UCSD-AML1 (cell line): ENCODE data around the gene VAMP5.
A peak's percentile ranks its signal among the peaks of the same experiment; 100 is the strongest.
"Not testable (repeated sequence)": the region's sequence is repeated elsewhere in the genome, so short reads cannot be mapped to it uniquely, and the experiment has no call there.

Source experiments
- DNase-seq: peaks from one replicate; lab custom pipeline; 2025; ENCODE audit not compliant: unreplicated experiment; lab: John Stamatoyannopoulos, UW

VAMP5 gene

GRCh38 chr2:85582492-85582891 is 1.7 kb upstream of the VAMP5 start:
- peak; percentile 51 for DNase-seq

DNA sequence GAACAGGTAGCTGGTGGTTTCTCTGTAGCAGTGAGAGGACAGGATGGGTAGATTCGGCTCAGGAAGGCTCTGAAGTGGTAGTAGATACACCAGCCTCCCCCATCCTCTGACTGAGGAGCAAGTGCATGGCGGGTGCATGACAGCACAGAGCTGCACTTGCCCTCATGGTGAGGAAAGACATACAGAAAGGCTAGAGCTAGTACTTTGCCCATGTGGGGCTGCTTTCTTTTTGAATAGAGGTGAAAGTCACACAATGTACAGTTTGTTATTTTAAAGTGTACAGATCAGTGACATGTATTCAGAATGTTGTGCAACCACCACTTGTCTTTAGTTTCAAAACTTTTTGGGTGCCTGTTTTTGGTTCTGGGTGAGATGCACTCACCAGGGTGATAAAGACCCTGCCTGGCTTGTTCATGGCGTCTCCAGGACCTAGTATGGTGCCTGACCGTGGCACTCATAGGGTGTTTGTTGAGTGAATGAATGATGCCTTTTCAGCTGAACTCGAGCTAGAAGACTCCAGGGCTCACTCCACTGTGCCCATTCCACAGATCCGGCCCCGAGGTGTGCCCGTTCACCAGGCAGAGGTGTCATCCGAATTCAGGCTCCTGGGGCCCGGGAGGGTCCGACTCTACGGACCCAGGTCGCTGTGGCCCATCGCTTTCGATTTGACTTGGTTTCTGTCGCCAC is 421 bp upstream of the VAMP5 start:
- DNase-seq: no peak

DNA sequence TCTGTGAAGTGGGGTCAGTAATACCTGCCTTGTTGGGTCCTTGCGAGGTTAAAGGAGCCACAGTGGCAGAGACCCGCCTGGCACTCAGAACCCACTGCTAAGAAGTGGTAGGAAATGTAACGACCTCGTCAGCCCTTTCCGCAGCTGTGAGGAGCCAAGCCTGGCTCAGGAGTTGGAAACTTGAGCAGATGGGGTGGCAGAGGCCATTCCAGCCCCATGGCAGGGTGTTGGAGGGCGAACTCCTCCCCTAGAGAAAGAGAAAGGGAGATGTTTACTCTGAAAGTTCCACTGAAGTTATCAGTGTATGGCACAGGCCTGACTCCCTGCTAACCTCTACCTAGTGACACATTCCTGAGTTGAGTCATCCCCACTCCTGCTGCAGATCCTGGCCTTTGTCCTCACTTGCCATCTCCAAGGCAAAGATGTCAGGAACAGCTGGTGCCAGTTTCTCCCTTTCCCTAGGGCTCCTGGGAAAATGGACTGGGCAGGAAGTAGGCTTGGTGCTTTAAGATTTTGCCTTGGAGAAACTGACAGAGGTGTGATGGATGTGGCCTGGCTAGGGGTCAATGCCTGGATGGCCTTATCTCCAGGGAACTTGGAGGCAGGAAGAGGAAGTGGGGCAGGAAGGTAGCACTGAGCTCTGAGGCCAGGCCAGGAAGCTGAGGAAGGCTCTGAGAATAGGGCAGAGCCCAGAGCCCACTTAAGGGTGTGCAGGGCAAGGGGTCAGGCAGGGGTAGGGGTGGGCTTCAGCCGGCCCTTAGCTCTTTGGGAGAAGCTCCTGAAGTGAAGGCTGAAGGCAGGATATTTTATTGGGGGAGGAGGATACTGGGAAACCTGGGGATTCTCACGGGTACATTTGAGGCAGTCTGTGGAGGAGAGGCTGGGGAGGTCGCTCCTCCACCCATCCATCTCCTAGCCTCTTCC is 888 bp downstream of the VAMP5 start:
- DNase-seq: peak; percentile 67

GRCh38 chr2:85585781-85586105 is 1.5 kb downstream of the VAMP5 start:
- DNase-seq: no peak

- peak; percentile 27 for DNase-seq
Observed at GRCh38 chr2:85588236-85588635, 4.0 kb downstream of the VAMP5 start.

GRCh38 chr2:85588645-85589044 is 4.4 kb downstream of the VAMP5 start:
- DNase-seq: no peak

GRCh38 chr2:85589181-85589580 is 5.0 kb downstream of the VAMP5 start:
- DNase-seq: no peak

GRCh38 chr2:85589982-85590791 is 6.0 kb downstream of the VAMP5 start:
- peak; percentile 35 for DNase-seq

GRCh38 chr2:85590950-85591349 is 6.7 kb downstream of the VAMP5 start:
- DNase-seq: no peak

DNA sequence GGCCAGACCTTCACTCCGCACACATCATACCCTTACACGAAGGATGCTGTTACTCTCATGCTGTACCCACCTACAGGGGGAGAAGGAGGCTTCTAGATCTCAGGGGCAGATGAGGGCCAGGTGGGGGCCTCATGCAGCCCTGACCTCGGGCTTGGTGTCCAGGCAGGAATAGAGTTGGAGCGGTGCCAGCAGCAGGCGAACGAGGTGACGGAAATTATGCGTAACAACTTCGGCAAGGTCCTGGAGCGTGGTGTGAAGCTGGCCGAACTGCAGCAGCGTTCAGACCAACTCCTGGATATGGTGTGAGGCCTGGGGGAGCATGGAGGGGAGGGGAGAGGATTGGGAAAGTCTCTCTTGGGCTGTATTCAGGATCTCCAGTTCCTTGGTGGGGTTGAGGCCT is 7.3 kb downstream of the VAMP5 start:
- DNase-seq: no peak

- DNase-seq: not testable (repeated sequence)
Observed at GRCh38 chr2:85592299-85592698, 8.1 kb downstream of the VAMP5 start.

- DNase-seq: no peak
Observed at GRCh38 chr2:85593023-85593422, 8.8 kb downstream of the VAMP5 start.

DNA sequence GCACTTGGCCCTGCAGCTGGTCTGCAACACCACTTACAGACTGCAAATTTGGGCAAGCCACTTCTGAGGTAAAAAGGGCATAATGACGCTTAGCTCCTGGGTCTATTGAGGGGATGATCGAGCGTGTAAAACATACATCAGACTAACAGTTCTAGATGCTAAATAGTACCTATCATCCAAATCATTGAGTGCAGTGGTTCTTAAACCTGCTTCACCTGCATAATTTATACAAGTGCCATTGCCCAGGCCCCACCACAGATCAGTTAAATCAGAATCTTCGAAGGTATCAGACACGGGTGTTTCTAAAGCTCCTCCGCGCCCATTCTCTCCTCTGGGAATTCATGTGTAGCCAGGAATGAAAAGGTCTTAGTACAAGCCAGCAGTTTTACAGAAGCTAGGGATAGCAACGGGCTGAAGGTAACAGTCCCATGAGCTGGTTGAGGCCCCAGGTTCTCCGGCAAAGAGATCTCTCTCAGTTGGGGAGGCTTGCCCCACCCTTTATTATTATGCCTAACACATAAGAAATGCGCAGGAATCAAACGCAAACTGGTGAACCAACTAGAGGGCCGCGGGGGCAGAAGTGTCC is 10.6 kb downstream of the VAMP5 start:
- no peak for DNase-seq

DNA sequence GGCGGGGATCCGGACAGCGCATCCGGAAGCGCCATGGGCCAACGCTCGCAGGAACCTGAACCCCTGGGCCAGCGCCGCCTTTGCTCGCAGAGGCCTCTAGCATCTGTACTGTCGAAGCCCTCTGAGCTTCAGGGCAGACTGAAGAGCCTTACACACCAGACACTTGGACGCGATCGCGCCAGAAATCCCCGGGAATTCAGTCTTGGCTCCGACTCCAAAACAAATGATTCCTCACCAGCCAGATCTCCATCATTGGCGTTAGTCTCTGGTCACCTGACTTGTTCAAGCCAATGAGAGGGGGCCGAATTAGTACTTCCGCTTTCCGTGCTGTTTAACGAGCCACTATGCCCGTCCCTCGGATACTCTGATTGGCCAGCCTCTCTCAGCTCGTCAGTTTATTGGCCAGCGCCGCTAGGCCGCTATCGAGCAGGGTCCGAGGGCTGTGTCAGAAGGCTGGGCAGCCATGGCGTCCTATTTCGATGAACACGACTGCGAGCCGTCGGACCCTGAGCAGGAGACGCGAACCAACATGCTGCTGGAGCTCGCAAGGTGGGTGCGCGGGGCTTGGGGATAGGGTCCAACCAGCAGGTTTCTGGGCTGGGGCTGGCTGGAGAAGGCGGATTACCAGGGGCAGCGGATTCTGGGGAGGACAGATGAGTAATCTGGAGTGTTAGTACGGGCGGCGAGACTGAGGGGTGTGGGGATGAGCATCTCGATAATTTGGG is 11.2 kb downstream of the VAMP5 start, which contains the start of gene RNF181:
Gene RNF181 (plus strand): TSS at position 445 of the 725 bp plus-strand sequence. CDS start 19 bp downstream, at position 464.
- peak; percentile 91 for DNase-seq

DNA sequence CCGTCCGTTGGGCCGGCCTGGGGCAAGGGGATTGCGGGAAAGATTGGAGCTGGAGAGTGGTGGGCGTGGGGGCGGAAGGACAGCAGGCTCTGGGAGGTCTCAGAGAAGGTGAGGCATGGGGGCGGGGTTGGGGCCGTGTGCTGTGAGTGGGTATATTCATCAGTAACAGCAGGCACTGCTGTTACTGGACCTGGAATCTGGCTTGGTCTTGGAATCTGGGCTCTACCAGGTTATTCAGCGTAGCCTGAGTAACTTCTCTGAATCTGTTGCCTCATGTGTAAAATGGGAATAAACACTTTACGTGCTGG is 11.7 kb downstream of the VAMP5 start:
- no peak for DNase-seq

DNA sequence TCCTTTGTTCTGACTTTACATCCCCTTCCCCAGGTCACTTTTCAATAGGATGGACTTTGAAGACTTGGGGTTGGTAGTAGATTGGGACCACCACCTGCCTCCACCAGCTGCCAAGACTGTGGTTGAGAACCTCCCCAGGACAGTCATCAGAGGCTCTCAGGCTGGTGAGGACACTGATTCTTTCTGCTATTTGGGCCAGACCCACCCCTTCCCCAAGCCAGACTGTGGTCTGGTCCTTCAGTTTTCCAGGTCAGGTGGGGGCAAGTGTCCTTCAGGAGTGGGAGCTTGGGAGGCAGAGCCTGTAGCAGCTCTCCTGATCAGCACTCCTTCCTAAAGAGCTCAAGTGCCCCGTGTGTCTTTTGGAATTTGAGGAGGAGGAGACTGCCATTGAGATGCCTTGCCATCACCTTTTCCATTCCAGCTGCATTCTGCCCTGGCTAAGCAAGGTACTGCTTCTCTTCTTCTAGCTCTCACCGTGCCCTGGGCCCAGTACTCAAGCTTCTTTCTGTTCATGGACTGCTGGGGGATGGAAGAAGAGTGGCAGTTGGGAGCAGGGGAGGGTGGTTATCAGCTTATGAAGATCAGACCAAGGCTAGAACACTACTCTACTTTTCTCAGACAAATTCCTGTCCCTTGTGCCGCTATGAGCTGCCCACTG is 12.4 kb downstream of the VAMP5 start:
- DNase-seq: no peak

DNA sequence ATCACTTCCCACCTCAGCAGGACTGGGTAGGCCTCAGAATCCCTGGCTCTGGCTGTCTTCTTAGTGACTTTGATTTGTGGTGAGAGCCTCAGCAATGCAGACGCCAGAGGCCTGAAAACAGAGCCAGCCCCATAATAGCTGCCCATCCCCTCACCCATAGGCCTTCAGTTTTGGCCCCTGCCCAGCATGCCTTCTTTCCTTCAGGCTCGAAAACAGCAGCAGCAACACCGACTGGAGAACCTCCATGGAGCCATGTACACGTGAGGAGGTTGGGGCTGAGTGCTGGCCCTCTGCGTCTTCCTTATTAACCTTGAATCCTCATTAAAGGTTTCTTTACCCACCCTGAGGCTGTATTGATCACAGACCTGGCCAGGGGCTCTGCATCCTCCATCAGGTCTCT is 13.0 kb downstream of the VAMP5 start:
- DNase-seq: no peak

DNA sequence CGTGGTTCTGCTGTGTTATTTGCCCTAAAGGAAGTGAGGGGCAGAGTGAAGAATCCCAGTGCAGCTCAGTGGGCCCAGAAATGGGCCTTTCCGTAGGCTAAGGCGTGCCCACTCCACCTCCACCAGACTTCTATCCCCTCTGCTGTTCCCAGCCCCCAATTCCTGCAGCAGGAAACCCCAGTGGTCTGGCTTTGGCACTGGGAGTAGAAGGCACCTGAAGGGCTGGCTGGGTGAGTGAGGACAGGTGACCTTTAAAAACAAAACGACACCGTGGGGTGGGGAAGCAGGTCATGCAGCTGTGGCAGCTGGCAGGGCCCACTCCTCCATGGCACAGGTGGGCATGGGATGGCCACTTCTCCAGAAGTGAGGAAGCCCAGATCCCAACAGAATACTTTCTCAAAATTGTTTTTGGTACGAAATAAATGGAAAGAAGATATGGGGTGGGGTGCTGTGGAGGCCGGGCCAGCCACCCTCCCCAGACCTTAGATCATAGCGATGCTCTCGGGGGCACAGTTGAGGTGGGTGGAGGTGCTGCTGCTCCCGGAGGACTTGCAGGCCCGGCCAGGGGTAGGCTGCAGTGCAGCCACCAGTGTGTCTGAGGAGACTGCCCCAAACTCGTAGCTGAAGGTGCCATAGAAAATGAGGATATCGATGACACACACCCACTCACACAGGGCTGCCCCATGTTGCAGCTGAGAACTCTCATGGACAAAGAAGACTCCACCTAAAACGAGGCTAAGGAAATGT is 14.5 kb downstream of the VAMP5 start:
- DNase-seq: no peak

GRCh38 chr2:85599468-85600234 is 15.4 kb downstream of the VAMP5 start:
- DNase-seq: peak; percentile 32
